Stimulated activated naive CD4-positive, alpha-beta T cell treated with Interleukin-2 at 50 U/mL for 16 hours (primary cell): ENCODE data around the gene FGFBP3.
"Not testable (repeated sequence)": the region's sequence is repeated elsewhere in the genome, so short reads cannot be mapped to it uniquely, and the experiment has no call there.

Experiments
- DNase-seq: peaks from one replicate; lab custom pipeline; 2025; lab: John Stamatoyannopoulos, UW

Gene FGFBP3

GRCh38 chr10:91901784-91902677 is 7.3 kb downstream of the FGFBP3 start:
- DNase-seq, result peak; percentile 58

- no peak for DNase-seq
Observed at GRCh38 chr10:91897421-91897820, 11.9 kb downstream of the FGFBP3 start.

GRCh38 chr10:91896212-91896756 is 13.0 kb downstream of the FGFBP3 start:
- no peak for DNase-seq

- DNase-seq, result not testable (repeated sequence)
Observed at GRCh38 chr10:91894261-91894685, 15.0 kb downstream of the FGFBP3 start.

- no peak for DNase-seq
Observed at GRCh38 chr10:91893051-91893450, 16.2 kb downstream of the FGFBP3 start.

GRCh38 chr10:91891125-91892001 is 17.9 kb downstream of the FGFBP3 start:
- DNase-seq, result no peak

GRCh38 chr10:91887272-91888076 is 21.8 kb downstream of the FGFBP3 start:
- no peak for DNase-seq

- no peak for DNase-seq
Observed at GRCh38 chr10:91886954-91887271, 22.4 kb downstream of the FGFBP3 start.

GRCh38 chr10:91885362-91886079 is 23.8 kb downstream of the FGFBP3 start:
- no peak for DNase-seq

GRCh38 chr10:91884536-91884935 is 24.8 kb downstream of the FGFBP3 start:
- no peak for DNase-seq

GRCh38 chr10:91883549-91884444 is 25.5 kb downstream of the FGFBP3 start:
- DNase-seq, result no peak

- DNase-seq, result no peak
Observed at GRCh38 chr10:91880310-91880709, 29.0 kb downstream of the FGFBP3 start.

- DNase-seq, result no peak
Observed at GRCh38 chr10:91879515-91880170, 29.6 kb downstream of the FGFBP3 start.

GRCh38 chr10:91875779-91876178 is 33.5 kb downstream of the FGFBP3 start:
- DNase-seq, result no peak

GRCh38 chr10:91875156-91875555 is 34.1 kb downstream of the FGFBP3 start:
- DNase-seq, result no peak

GRCh38 chr10:91865562-91866081 is 43.7 kb downstream of the FGFBP3 start:
- no peak for DNase-seq

- no peak for DNase-seq
Observed at GRCh38 chr10:91864744-91865143, 44.5 kb downstream of the FGFBP3 start.

- DNase-seq, result no peak
Observed at GRCh38 chr10:91864099-91864498, 45.2 kb downstream of the FGFBP3 start.

- DNase-seq, result no peak
Observed at GRCh38 chr10:91860885-91861284, 48.4 kb downstream of the FGFBP3 start.
